ENCODE results near the gene SPNS3.

SPNS3 gene

DNA sequence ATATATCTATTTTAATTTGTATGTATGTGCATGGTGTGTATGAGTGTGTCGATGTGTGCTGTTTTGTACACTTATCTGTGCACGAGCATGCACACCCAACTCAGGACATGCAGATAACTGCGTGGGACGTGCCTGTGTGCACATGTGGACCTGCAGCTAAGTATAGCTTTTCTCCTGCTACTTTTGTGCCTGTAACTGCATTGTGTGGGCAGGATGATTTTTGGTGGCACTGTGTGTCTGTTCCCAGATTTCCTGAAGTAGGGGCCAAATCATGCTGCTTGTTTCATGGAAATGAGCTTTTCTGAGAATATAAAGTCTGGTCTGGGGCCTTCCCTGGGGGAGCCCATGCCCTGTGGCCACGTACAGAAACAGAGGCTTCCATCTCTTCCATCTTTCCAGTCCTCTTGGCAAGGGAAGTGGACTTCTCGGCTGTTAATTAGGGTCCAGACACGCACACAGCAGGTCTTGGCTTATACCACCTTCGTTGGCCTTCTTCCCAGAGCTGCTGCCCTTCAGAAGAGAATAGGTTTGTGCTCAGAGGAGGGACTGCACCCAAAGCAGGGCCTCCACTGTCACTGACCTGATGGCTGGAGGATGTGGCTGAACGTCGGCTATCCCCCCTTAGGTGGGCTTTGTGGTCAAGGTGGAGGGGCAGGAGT, 30.2 kb downstream of the SPNS3 start:
- no peak for DNase-seq
- Histone ChIP-seq H3K4me1 (ENCODE audit: low read length) (no peaks in the 10 kb centered on the region), H3K9me3 (replicated peaks; ENCODE audit: insufficient read depth, low read length) (no peaks in the 10 kb centered on the region), H3K27ac (ENCODE audit: low read length) (no peak overlapping the region), H3K9ac (ENCODE audit: low read length) (no peak overlapping the region), H3F3A (ENCODE audit: insufficient read depth, low read length) (no peaks in the 10 kb centered on the region), H3K79me2 (ENCODE audit: low read length) (no peaks in the 10 kb centered on the region), H3K9me2 (replicated peaks; ENCODE audit: insufficient read depth, low read length) (no peaks in the 10 kb centered on the region), H2AFZ (ENCODE audit: low read length) (no peak overlapping the region), H3K4me2 (ENCODE audit: low read depth, low read length) (no peak overlapping the region), H3K27me3 (replicated peaks; ENCODE audit: insufficient read depth, low read length) (peaks cover 22% of the 10 kb centered on the region), H3K36me3 (replicated peaks; ENCODE audit: insufficient read depth, low read length) (no peaks in the 10 kb centered on the region), H4K20me1 (ENCODE audit: insufficient read depth, low read length) (no peaks in the 10 kb centered on the region), H3K4me3 (ENCODE audit: low read length) (no peak overlapping the region)
- TF ChIP-seq EZH2 (optimal IDR thresholded peaks at IDR 0.05; ENCODE audit: low read depth, low read length): no peak

- Histone ChIP-seq H3K4me2 (ENCODE audit: low read depth, low read length) (no peak overlapping the region), H3K4me3 (ENCODE audit: low read length) (no peak overlapping the region), H3K36me3 (replicated peaks; ENCODE audit: insufficient read depth, low read length) (no peaks in the 10 kb centered on the region), H3K9me3 (replicated peaks; ENCODE audit: insufficient read depth, low read length) (no peaks in the 10 kb centered on the region), H4K20me1 (ENCODE audit: insufficient read depth, low read length) (no peaks in the 10 kb centered on the region), H2AFZ (ENCODE audit: low read length) (no peak overlapping the region), H3K27ac (ENCODE audit: low read length) (no peak overlapping the region), H3K9me2 (replicated peaks; ENCODE audit: insufficient read depth, low read length) (no peaks in the 10 kb centered on the region), H3F3A (ENCODE audit: insufficient read depth, low read length) (no peaks in the 10 kb centered on the region), H3K9ac (ENCODE audit: low read length) (no peak overlapping the region), H3K27me3 (replicated peaks; ENCODE audit: insufficient read depth, low read length) (peaks cover 10% of the 10 kb centered on the region), H3K79me2 (ENCODE audit: low read length) (no peaks in the 10 kb centered on the region), H3K4me1 (ENCODE audit: low read length) (no peaks in the 10 kb centered on the region)
- no peak for TF ChIP-seq EZH2 (optimal IDR thresholded peaks at IDR 0.05; ENCODE audit: low read depth, low read length)
- TF ChIP-seq CTCF (IDR thresholded peaks at IDR 0.05; ENCODE audit: low read length): no peak
- TF ChIP-seq EZH2phosphoT487 (IDR thresholded peaks at IDR 0.05; ENCODE audit: low read length): no peak
- no peak for DNase-seq
Measured at GRCh38 chr17:4465786-4466185, 32.0 kb downstream of the SPNS3 start.

DNA sequence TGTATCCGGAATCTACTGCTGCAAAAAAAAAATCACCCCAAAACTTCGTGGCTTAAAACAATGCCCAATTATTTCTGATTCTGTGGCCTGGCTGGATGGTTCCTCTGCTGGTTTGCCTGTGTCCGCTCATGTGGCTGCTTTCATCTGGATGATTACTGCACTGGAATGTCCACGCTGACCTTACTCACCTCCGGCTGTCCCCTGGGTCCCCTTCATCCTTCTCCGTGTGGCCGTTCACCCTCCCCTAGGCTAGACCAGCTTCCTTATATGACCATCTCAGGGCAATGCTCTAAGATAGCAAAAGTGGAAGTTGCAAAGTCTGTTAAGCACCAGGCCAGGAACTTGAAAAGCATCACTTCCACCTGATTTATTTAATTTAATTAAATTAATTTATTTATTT, 33.5 kb downstream of the SPNS3 start:
- no peak overlapping the region for H3K9ac ChIP-seq (ENCODE audit: low read length)
- H3K27ac ChIP-seq (ENCODE audit: low read length): no peak overlapping the region
- no peak overlapping the region for H3K4me2 ChIP-seq (ENCODE audit: low read depth, low read length)
- no peaks in the 10 kb centered on the region for H3K4me1 ChIP-seq (ENCODE audit: low read length)
- no peak overlapping the region for H3K4me3 ChIP-seq (ENCODE audit: low read length)
- H4K20me1 ChIP-seq (ENCODE audit: insufficient read depth, low read length): no peaks in the 10 kb centered on the region
- no peaks in the 10 kb centered on the region for H3F3A ChIP-seq (ENCODE audit: insufficient read depth, low read length)
- TF ChIP-seq CTCF (IDR thresholded peaks at IDR 0.05; ENCODE audit: low read length) (no peak), EZH2phosphoT487 (IDR thresholded peaks at IDR 0.05; ENCODE audit: low read length) (no peak), EZH2 (optimal IDR thresholded peaks at IDR 0.05; ENCODE audit: low read depth, low read length) (no peak)
- no peaks in the 10 kb centered on the region for H3K79me2 ChIP-seq (ENCODE audit: low read length)
- H3K27me3 ChIP-seq (replicated peaks; ENCODE audit: insufficient read depth, low read length): no peaks in the 10 kb centered on the region
- H3K9me3 ChIP-seq (replicated peaks; ENCODE audit: insufficient read depth, low read length): no peaks in the 10 kb centered on the region
- no peak overlapping the region for H2AFZ ChIP-seq (ENCODE audit: low read length)
- no peaks in the 10 kb centered on the region for H3K36me3 ChIP-seq (replicated peaks; ENCODE audit: insufficient read depth, low read length)
- no peak for DNase-seq
- no peaks in the 10 kb centered on the region for H3K9me2 ChIP-seq (replicated peaks; ENCODE audit: insufficient read depth, low read length)

GRCh38 chr17:4469552-4469951, 35.8 kb downstream of the SPNS3 start:
- Histone ChIP-seq H3F3A (ENCODE audit: insufficient read depth, low read length) (no peaks in the 10 kb centered on the region), H3K4me1 (ENCODE audit: low read length) (no peaks in the 10 kb centered on the region), H3K27me3 (replicated peaks; ENCODE audit: insufficient read depth, low read length) (no peaks in the 10 kb centered on the region; the same call in 1 of the 2 replicates), H3K9me3 (replicated peaks; ENCODE audit: insufficient read depth, low read length) (no peaks in the 10 kb centered on the region), H3K27ac (ENCODE audit: low read length) (no peak overlapping the region), H4K20me1 (ENCODE audit: insufficient read depth, low read length) (no peaks in the 10 kb centered on the region), H3K4me3 (ENCODE audit: low read length) (no peak overlapping the region), H3K36me3 (replicated peaks; ENCODE audit: insufficient read depth, low read length) (no peaks in the 10 kb centered on the region), H2AFZ (ENCODE audit: low read length) (no peak overlapping the region), H3K4me2 (ENCODE audit: low read depth, low read length) (no peak overlapping the region), H3K9ac (ENCODE audit: low read length) (no peak overlapping the region), H3K79me2 (ENCODE audit: low read length) (no peaks in the 10 kb centered on the region), H3K9me2 (replicated peaks; ENCODE audit: insufficient read depth, low read length) (no peaks in the 10 kb centered on the region)
- TF ChIP-seq EZH2 (optimal IDR thresholded peaks at IDR 0.05; ENCODE audit: low read depth, low read length) (no peak), EZH2phosphoT487 (IDR thresholded peaks at IDR 0.05; ENCODE audit: low read length) (no peak), CTCF (IDR thresholded peaks at IDR 0.05; ENCODE audit: low read length) (no peak)
- no peak for DNase-seq

All from MM.1S (cell line).